Endothelial cell of umbilical vein (primary cell): ENCODE measurements around the gene PLXDC1. TPM values are rescaled to one million over a fixed set of nuclear protein-coding genes. Genes with fewer than 3 reads are reported as not detected.

Source experiments
- BruUV-seq: library from RNA; stranded (reverse); fragments of 400-500 nt; replicated peaks from 2 replicates; lab custom pipeline; 2021; lab: Mats Ljungman, UMichigan
- CTCF ChIA-PET: fragments of 300-600, 350-600 bp; sonication (Branson Sonifier 250); formaldehyde crosslinking; loops from one replicate; lab custom pipeline; 2021; ENCODE audit warnings: antibody characterized with exemption, inconsistent platforms; lab: Charles Lee
- POLR2A ChIA-PET: fragments of 300-600, 350-600 bp; sonication (Branson Sonifier 250); formaldehyde crosslinking; loops from one replicate; lab custom pipeline; 2021; ENCODE audit warnings: antibody characterized with exemption, inconsistent platforms; lab: Charles Lee
- DNase-seq: peaks from one replicate; pipeline ENCODE4 v3.0.0-alpha.2; 2011; ENCODE audit warnings: low read depth, low spot score
- FAIRE-seq: peaks from 2 replicates; lab custom pipeline; 2011; peaks lifted over from hg19 to GRCh38; lab: Jason Lieb, UNC
- H2AFZ ChIP-seq: 2 replicates; pipeline ENCODE4 v1.6.0; 2012; ENCODE audit warnings: low read depth, low read length, control low read depth, inconsistent platforms
- H3K27ac ChIP-seq: 2 replicates; pipeline ENCODE4 v1.5.1; 2011; ENCODE audit warnings: low read depth, mild to moderate bottlenecking, control low read depth, low read length, moderate library complexity; ENCODE audit not compliant: insufficient read depth
- H3K27me3 ChIP-seq, 2 experiments: 2 replicates each; pipeline versions ENCODE4 v1.6.0 to v1.6.1; 2011; ENCODE audit warnings: low read length in 2 of 2, mixed read lengths in 1 of 2; ENCODE audit not compliant: control insufficient read depth in 2 of 2, insufficient read depth in 2 of 2
- H3K36me3 ChIP-seq, 2 experiments: 2 replicates in 1 of 2; 3 replicates in 1 of 2; pipeline ENCODE4 v1.5.1; 2011; ENCODE audit warnings: low read length in 2 of 2, mild to moderate bottlenecking in 1 of 2, moderate library complexity in 1 of 2; ENCODE audit not compliant: control insufficient read depth in 2 of 2, insufficient read depth in 2 of 2; ENCODE audit errors: extremely low read depth in 1 of 2
- H3K4me1 ChIP-seq: 3 replicates; pipeline ENCODE4 v1.5.1; 2011; ENCODE audit warnings: mild to moderate bottlenecking, low read length; ENCODE audit not compliant: control insufficient read depth, insufficient read depth; ENCODE audit errors: extremely low read depth
- H3K4me2 ChIP-seq: 2 replicates; pipeline ENCODE4 v1.6.1; 2011; ENCODE audit warnings: low read length, control low read depth, mixed read lengths; ENCODE audit not compliant: insufficient read depth
- H3K4me3 ChIP-seq, 3 experiments: fragments of 200-600 bp in 1 of 3; sonication (generic), shearing (Covaris generic) in 1 of 3; replicated peaks in 1 of 3; 2 replicates each; pipeline ENCODE4 v1.5.1; 2011 to 2016; ENCODE audit warnings: control low read depth in 3 of 3, low read length in 3 of 3, mild to moderate bottlenecking in 2 of 3, inconsistent platforms in 1 of 3, low read depth in 1 of 3, moderate library complexity in 1 of 3; ENCODE audit not compliant: insufficient read depth in 1 of 3
- H3K79me2 ChIP-seq: 2 replicates; pipeline ENCODE4 v1.6.0; 2012; ENCODE audit warnings: low read length, inconsistent platforms; ENCODE audit not compliant: control insufficient read depth, insufficient read depth
- H3K9ac ChIP-seq: replicated peaks from 2 replicates; pipeline ENCODE3; 2011; ENCODE audit warnings: low read length, control low read depth; ENCODE audit not compliant: insufficient read depth; ENCODE audit errors: extremely low read depth
- H3K9me1 ChIP-seq: replicated peaks from 3 replicates; pipeline ENCODE4 v1.6.0; 2011; ENCODE audit warnings: mild to moderate bottlenecking, low read length; ENCODE audit not compliant: control insufficient read depth, insufficient read depth; ENCODE audit errors: extremely low read depth
- H3K9me3 ChIP-seq: replicated peaks from 2 replicates; pipeline ENCODE4 v1.5.1; 2012; ENCODE audit warnings: low read length, inconsistent platforms; ENCODE audit not compliant: control insufficient read depth, insufficient read depth
- H4K20me1 ChIP-seq: replicated peaks from 2 replicates; pipeline ENCODE3; 2011; ENCODE audit warnings: mild to moderate bottlenecking, low read length; ENCODE audit not compliant: control insufficient read depth, insufficient read depth; ENCODE audit errors: extremely low read depth
- CTCF ChIP-seq, 2 donors: IDR thresholded peaks; 1 replicate in 1 of 2; 2 replicates in 1 of 2; pipeline ENCODE4 v1.5.1; 2011; ENCODE audit warnings: low read length in 2 of 2, mild to moderate bottlenecking in 2 of 2, moderate library complexity in 2 of 2, control low read depth in 1 of 2, inconsistent platforms in 1 of 2, low read depth in 1 of 2; ENCODE audit not compliant: insufficient read depth in 1 of 2; ENCODE audit errors: extremely low read depth in 1 of 2
- EZH2 ChIP-seq: IDR thresholded peaks from 2 replicates; pipeline ENCODE4 v1.6.1; 2012; ENCODE audit warnings: borderline replicate concordance, low read depth, mild to moderate bottlenecking, moderate library complexity, low read length, inconsistent platforms; ENCODE audit not compliant: severe bottlenecking
- FOS ChIP-seq: IDR thresholded peaks from 2 replicates; pipeline ENCODE4 v1.6.1; 2011; ENCODE audit warnings: mild to moderate bottlenecking, low read length, moderate library complexity, borderline replicate concordance; ENCODE audit not compliant: insufficient read depth
- GATA2 ChIP-seq: IDR thresholded peaks from 2 replicates; pipeline ENCODE4 v1.7.0; 2011; ENCODE audit warnings: low read depth, mild to moderate bottlenecking, moderate library complexity, mixed read lengths, low read length; ENCODE audit not compliant: insufficient read length, insufficient read depth
- JUN ChIP-seq: IDR thresholded peaks from 2 replicates; pipeline ENCODE4 v1.6.1; 2011; ENCODE audit warnings: borderline replicate concordance, low read depth; ENCODE audit not compliant: insufficient read length, insufficient read depth
- MAX ChIP-seq: IDR thresholded peaks from 2 replicates; pipeline ENCODE4 v1.6.1; 2011; ENCODE audit not compliant: insufficient read depth, insufficient read length
- MYC ChIP-seq: IDR thresholded peaks from one replicate; pipeline ENCODE4 v1.6.1; 2011; ENCODE audit warnings: mild to moderate bottlenecking, low read depth, low read length
- POLR2A ChIP-seq: IDR thresholded peaks from 2 replicates; pipeline ENCODE4 v1.6.1; 2012; ENCODE audit warnings: low read depth, mild to moderate bottlenecking, control low read depth, low read length
- POLR2AphosphoS5 ChIP-seq: IDR thresholded peaks from 2 replicates; pipeline ENCODE4 v1.6.1; 2012; ENCODE audit warnings: low read depth, mild to moderate bottlenecking, control low read depth, low read length, moderate library complexity; ENCODE audit not compliant: insufficient read depth
- dilution Hi-C: fragments of 300-500 bp; cut with MboI; formaldehyde crosslinking; loops from one replicate; pipeline ENCODE4 v1.15.0; 2019; ENCODE audit warnings: low sequenced_read_pairs; ENCODE audit not compliant: extremely low pct_ligation_motif_present
- intact Hi-C: fragments of 100-400 bp; cut with micrococcal nuclease; formaldehyde crosslinking; loops from one replicate; pipeline ENCODE4 v1.10.0; 2022
- polyA plus RNA-seq, 4 experiments: library from polyadenylated mRNA; depleted of rRNA in 3 of 4; stranded (reverse) in 3 of 4; unstranded in 1 of 4; fragments of >200 nt; gene quantifications; 2 replicates each; pipeline versions ENCODE4 v1.2.1 to v1.2.3, GENCODE V29; 2011 to 2012; ENCODE audit warnings: missing spikeins in 1 of 4
- total RNA-seq: library from RNA; stranded (reverse); gene quantifications from 2 replicates; pipeline ENCODE4 v1.2.3, GENCODE V29; 2021

The PLXDC1 gene
- total and polyA plus RNA-seq, 2 donors (not counting 3 experiments of a cell fraction or from before 2014, with no cell fraction given): 0.03 TPM; not detected in 1

GRCh38 chr17:39014795-39015545, 136.5 kb downstream of the PLXDC1 start:
- peaks cover 15% of the 10 kb centered on the region for H3K4me1 ChIP-seq
- no peak overlapping the region for H3K9ac ChIP-seq
- ChIA-PET CTCF (interaction anchor here (1.4 to 1.7 kb wide), 3 partner anchors 12 to 40 kb away, joined by 4 to 8 read pairs (median 5); no protein-coding TSS in a partner anchor), POLR2A (no interaction called here)
- no peak for TF ChIP-seq POLR2AphosphoS5
- TF ChIP-seq CTCF (IDR thresholded peaks at IDR 0.05; ENCODE audit: extremely low read depth in 1 of 2, insufficient read depth in 1 of 2, low read depth in 1 of 2, low read length in 2 of 2): no peak
- no peak for TF ChIP-seq JUN
- TF ChIP-seq POLR2A: no peak
- TF ChIP-seq FOS: no peak
- no peak for TF ChIP-seq EZH2
- no peak for TF ChIP-seq GATA2
- TF ChIP-seq MYC: no peak
- TF ChIP-seq MAX: no peak
- H3K27ac ChIP-seq: no peak overlapping the region
- no peak overlapping the region for H3K4me3 ChIP-seq
- no peaks in the 10 kb centered on the region for H4K20me1 ChIP-seq
- H3K36me3 ChIP-seq: no peaks in the 10 kb centered on the region
- no peak overlapping the region for H3K4me2 ChIP-seq
- no peak for FAIRE-seq
- H2AFZ ChIP-seq: peak overlapping the region; percentile 37
- H3K27me3 ChIP-seq: no peaks in the 10 kb centered on the region
- no peaks in the 10 kb centered on the region for H3K9me3 ChIP-seq
- no peaks in the 10 kb centered on the region for H3K79me2 ChIP-seq
- intact Hi-C loops: no loop called here
- no peak for DNase-seq
- no peaks in the 10 kb centered on the region for H3K9me1 ChIP-seq
- dilution Hi-C loops: no loop called here
- no TSS peak for BruUV-seq
